ENCODE measurements around the gene RAPH1.

Gene RAPH1, protein sequence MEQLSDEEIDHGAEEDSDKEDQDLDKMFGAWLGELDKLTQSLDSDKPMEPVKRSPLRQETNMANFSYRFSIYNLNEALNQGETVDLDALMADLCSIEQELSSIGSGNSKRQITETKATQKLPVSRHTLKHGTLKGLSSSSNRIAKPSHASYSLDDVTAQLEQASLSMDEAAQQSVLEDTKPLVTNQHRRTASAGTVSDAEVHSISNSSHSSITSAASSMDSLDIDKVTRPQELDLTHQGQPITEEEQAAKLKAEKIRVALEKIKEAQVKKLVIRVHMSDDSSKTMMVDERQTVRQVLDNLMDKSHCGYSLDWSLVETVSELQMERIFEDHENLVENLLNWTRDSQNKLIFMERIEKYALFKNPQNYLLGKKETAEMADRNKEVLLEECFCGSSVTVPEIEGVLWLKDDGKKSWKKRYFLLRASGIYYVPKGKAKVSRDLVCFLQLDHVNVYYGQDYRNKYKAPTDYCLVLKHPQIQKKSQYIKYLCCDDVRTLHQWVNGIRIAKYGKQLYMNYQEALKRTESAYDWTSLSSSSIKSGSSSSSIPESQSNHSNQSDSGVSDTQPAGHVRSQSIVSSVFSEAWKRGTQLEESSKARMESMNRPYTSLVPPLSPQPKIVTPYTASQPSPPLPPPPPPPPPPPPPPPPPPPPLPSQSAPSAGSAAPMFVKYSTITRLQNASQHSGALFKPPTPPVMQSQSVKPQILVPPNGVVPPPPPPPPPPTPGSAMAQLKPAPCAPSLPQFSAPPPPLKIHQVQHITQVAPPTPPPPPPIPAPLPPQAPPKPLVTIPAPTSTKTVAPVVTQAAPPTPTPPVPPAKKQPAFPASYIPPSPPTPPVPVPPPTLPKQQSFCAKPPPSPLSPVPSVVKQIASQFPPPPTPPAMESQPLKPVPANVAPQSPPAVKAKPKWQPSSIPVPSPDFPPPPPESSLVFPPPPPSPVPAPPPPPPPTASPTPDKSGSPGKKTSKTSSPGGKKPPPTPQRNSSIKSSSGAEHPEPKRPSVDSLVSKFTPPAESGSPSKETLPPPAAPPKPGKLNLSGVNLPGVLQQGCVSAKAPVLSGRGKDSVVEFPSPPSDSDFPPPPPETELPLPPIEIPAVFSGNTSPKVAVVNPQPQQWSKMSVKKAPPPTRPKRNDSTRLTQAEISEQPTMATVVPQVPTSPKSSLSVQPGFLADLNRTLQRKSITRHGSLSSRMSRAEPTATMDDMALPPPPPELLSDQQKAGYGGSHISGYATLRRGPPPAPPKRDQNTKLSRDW

GRCh38 chr2:203535078-203535783 is at the start of gene RAPH1:
Gene RAPH1 (minus strand): TSS chr2:203535301. CDS start chr2:203495353, 39,948 bp downstream.
- peak; percentile 59 for DNase-seq

- DNase-seq, result no peak
Measured at GRCh38 chr2:203584784-203585183, 49.7 kb upstream of the RAPH1 start.

DNA sequence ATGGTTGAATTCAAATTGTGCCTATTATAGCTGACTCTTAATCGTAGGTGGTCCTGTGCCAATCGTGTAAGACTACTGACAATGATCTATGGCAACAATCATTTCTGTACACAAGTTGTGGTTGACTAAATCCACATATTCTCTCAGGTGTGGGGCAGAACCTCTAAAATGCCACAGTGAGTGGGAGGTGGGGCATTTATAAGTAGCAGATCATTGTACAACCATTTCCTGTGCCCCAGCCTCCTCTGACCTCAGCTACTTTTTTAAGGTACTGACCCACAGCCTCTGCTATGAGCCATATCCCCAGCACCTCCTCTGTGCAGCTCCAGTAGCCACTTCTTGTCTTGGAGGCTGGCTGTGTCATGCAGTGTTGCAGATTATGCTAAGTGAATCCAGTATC is 48.6 kb upstream of the RAPH1 start:
- no peak for DNase-seq

DNA sequence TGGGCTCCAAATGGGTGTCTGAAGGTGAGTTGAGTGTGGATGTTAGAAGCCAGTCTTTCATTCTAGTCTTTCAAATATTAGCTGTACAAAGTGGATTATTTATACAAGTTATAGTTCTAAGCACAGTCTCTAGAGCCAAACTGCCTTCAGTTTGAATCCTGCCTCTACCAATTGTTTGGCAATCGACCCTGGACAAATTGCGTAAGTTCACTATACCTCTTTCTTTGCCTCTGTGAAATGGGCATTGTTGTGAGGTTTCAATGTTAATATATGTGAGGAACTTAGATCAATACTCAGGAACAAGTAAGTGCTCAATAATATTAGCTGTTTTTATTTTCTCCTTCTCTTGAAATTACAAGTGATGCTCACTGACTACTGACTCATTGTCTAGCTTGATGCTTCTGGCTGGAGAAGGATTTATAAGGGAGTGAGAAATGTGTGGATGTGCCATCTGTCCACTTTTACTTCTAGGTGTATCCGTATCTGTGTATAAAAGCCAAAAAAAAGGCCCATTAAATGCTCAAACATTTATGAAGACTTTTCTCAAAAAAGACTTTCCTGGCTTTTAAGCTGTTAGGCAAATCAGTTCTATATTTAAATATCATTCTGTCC is 48.1 kb upstream of the RAPH1 start:
- no peak for DNase-seq

- no peak for DNase-seq
Measured at GRCh38 chr2:203582468-203582867, 47.4 kb upstream of the RAPH1 start.

GRCh38 chr2:203580844-203581243 is 45.7 kb upstream of the RAPH1 start:
- no peak for DNase-seq

DNA sequence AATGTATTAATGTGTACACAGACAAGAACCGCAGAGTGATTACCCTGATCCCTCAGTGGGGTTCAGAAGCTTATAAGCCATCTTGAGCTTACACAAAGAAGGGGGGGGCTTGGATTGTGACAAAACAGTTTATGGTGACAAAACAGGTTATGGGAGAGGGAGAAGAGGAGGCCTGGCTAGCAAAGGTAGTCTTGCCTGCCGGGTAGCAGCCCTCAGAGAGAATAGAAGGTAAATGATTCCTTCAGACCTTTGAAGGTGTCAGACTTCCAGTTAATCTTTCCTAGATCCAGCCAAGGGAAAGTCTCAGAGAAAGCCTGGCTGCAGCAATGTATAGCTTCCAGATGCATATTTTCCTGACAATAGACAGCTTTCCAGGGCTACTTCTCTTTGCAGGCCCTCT is 44.6 kb upstream of the RAPH1 start:
- DNase-seq, result peak; percentile 10

DNA sequence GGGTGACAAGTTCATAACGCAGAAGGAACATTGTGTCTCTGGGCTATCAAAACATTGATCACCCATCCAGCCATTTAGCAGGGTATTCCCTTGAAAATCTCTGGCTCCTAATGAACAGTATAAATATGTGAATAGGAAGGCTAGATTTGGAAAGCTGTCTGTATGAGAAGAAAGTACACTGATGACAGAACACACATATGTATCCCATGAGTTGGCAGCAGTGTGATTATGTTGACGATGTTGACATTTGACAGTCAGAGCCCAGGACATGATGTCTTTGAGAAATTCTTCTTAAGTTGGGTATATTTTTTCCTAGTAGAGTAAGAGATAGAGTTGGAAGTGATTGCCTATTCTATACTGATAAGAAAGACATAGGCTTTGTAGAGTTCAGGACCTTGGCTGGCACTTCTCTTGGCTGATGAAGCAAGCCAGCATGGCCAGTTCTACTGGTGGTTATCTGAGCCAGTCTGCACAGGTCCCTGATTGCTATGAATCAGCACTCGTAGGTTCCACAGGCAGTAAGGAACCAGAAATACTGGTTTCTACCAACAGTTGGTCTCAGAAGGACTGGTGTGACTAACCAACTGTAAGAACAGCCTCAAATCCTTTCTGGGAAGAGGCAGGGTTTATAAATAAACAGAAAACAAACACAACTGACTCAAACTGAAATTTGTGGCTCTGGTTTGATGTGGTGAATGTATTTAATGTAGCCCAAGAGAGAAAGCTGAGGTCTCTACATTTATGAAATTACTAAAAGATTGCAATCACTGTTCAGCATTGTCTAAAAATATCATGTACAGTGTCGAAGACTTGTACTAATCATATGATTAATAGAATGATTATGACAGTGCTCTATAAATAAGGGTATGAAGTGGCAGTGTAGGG is 43.9 kb upstream of the RAPH1 start:
- DNase-seq, result peak; percentile 76

GRCh38 chr2:203574824-203575223 is 39.7 kb upstream of the RAPH1 start:
- no peak for DNase-seq

GRCh38 chr2:203572316-203572715 is 37.2 kb upstream of the RAPH1 start:
- no peak for DNase-seq

- no peak for DNase-seq
Measured at GRCh38 chr2:203569677-203570316, 34.7 kb upstream of the RAPH1 start.

- DNase-seq, result no peak
Measured at GRCh38 chr2:203567691-203568090, 32.6 kb upstream of the RAPH1 start.

GRCh38 chr2:203566161-203566560 is 31.1 kb upstream of the RAPH1 start:
- DNase-seq, result no peak

GRCh38 chr2:203565076-203565475 is 30.0 kb upstream of the RAPH1 start:
- DNase-seq, result no peak

DNA sequence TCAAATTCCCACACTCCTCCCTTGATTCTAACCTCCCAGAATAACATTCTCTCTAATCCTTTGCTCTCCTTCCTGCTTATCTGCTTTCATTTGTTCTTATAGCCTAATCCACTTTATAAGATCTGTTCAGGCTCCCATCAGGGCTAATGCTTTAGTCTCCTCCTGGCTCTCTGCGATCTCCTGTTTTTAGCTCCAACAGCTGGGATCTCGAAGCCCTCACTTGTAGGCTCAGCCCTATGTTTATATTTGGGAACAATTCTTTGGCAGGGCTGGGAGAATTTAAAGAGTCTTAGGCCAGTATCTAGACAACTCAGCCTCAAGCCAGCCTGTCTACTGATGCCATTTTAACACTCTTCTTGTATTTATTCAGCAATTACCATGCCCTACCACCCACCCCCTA is 27.2 kb upstream of the RAPH1 start:
- DNase-seq, result no peak

DNA sequence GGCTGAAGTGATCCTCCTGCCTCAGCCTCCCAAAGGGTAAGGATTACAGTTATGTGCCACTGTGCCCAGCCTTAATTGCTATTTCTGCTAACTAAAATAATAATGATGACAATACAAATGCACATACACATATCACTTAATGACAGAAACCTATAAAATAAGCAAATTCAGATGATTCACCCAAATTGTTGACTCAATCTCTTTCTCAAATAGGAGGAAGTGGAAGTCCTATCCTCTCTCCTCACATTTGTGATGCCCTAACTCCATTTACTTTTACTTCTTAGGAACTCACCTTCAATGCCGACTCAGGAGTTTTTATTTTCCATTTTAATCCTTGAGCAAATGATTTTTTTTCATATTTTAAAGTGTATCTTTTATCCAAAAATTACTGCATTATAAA is 24.5 kb upstream of the RAPH1 start:
- DNase-seq, result no peak

GRCh38 chr2:203553784-203554183 is 18.7 kb upstream of the RAPH1 start:
- no peak for DNase-seq

GRCh38 chr2:203551778-203552177 is 16.7 kb upstream of the RAPH1 start:
- DNase-seq, result no peak

- DNase-seq, result no peak
Measured at GRCh38 chr2:203550266-203550665, 15.2 kb upstream of the RAPH1 start.

GRCh38 chr2:203549406-203549805 is 14.3 kb upstream of the RAPH1 start:
- no peak for DNase-seq

DNA sequence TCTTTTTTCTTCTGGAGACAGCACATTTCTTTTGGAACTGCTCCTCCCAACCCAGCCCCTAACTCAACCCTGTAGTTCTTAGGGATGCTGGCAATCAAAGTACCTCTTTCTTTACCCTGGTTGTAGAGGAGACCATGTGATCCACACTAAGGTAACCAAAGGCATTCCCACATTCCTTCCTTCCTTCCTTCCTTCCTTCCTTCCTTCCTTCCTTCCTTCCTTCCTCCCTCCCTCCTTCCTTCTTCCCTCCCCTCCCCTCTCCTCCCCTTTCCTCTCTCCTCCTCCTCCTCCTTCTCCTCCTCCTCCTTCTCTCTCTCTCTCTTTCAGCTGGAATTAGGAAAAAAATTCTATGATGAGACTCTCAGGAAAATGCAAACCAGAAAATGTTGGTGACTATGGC is 13.8 kb upstream of the RAPH1 start:
- no peak for DNase-seq

Data from DMS79 treated with DMSO at 0.1 percent for 48 hours (cell line).